ENCODE measurements around the gene DGKA.

Gene DGKA

GRCh38 chr12:55942577-55943136 lies 11.7 kb downstream of the DGKA start:
- TF ChIP-seq RARB (CRISPR knock-in tag; IDR thresholded peaks at IDR 0.05) (no peak), SNAI2 (CRISPR knock-in tag; IDR thresholded peaks at IDR 0.05) (no peak), ARNTL (CRISPR knock-in tag; IDR thresholded peaks at IDR 0.05; ENCODE audit: borderline replicate concordance, low read depth) (no peak), OSR1 (CRISPR knock-in tag; IDR thresholded peaks at IDR 0.05) (no peak), CSDC2 (CRISPR knock-in tag; IDR thresholded peaks at IDR 0.05) (no peak), ISL1 (CRISPR knock-in tag; IDR thresholded peaks at IDR 0.05) (no peak), ESRRG (CRISPR knock-in tag; IDR thresholded peaks at IDR 0.05) (no peak), ZNF8 (CRISPR knock-in tag; IDR thresholded peaks at IDR 0.05) (no peak), CREB5 (CRISPR knock-in tag; IDR thresholded peaks at IDR 0.05; ENCODE audit: low read depth) (no peak), TCF4 (CRISPR knock-in tag; IDR thresholded peaks at IDR 0.05; ENCODE audit: borderline replicate concordance) (no peak), PPARA (CRISPR knock-in tag; IDR thresholded peaks at IDR 0.05; ENCODE audit: borderline replicate concordance) (no peak), TOX (CRISPR knock-in tag; IDR thresholded peaks at IDR 0.05; ENCODE audit: borderline replicate concordance) (no peak), ZNF565 (CRISPR knock-in tag; conservative IDR thresholded peaks at IDR 0.05; ENCODE audit: low read depth) (no peak), ZNF70 (CRISPR knock-in tag; IDR thresholded peaks at IDR 0.05) (no peak), TSHZ2 (CRISPR knock-in tag; IDR thresholded peaks at IDR 0.05) (no peak), ZFP3 (CRISPR knock-in tag; IDR thresholded peaks at IDR 0.05) (no peak)
- TF ChIP-seq, protein P1, sequence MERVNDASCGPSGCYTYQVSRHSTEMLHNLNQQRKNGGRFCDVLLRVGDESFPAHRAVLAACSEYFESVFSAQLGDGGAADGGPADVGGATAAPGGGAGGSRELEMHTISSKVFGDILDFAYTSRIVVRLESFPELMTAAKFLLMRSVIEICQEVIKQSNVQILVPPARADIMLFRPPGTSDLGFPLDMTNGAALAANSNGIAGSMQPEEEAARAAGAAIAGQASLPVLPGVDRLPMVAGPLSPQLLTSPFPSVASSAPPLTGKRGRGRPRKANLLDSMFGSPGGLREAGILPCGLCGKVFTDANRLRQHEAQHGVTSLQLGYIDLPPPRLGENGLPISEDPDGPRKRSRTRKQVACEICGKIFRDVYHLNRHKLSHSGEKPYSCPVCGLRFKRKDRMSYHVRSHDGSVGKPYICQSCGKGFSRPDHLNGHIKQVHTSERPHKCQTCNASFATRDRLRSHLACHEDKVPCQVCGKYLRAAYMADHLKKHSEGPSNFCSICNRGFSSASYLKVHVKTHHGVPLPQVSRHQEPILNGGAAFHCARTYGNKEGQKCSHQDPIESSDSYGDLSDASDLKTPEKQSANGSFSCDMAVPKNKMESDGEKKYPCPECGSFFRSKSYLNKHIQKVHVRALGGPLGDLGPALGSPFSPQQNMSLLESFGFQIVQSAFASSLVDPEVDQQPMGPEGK (CRISPR knock-in tag; IDR thresholded peaks at IDR 0.05; ENCODE audit: borderline replicate concordance) = no peak
- ATAC-seq = no peak

DNA sequence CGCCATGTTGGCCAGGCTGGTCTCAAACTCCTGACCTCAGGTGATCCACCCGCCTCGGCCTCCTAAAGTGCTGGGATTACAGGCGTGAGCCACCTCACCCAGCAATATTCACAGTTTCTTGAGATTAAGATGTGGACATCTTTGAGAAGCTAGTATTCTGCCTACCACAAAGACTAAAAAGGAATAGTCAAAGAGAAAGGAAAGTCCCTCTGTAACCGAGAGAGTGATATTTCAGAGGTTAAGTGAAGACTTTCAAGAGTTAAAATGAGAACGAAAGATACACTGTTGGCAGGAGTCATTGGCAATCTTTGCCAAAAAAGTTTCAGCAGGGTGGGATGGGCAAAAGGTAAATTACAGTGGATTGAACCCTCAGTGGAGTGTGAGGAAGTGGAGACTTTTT lies 15.6 kb downstream of the DGKA start:
- TF ChIP-seq, protein P1 (CRISPR knock-in tag; IDR thresholded peaks at IDR 0.05; ENCODE audit: borderline replicate concordance) = no peak
- no peak for TF ChIP-seq RARB (CRISPR knock-in tag; IDR thresholded peaks at IDR 0.05)
- TF ChIP-seq CREB5 (CRISPR knock-in tag; IDR thresholded peaks at IDR 0.05; ENCODE audit: low read depth) = no peak
- no peak for TF ChIP-seq TOX (CRISPR knock-in tag; IDR thresholded peaks at IDR 0.05; ENCODE audit: borderline replicate concordance)
- TF ChIP-seq POU6F1 (CRISPR knock-in tag; IDR thresholded peaks at IDR 0.05; ENCODE audit: borderline replicate concordance, low read depth) = no peak
- no peak for TF ChIP-seq ZNF70 (CRISPR knock-in tag; IDR thresholded peaks at IDR 0.05)
- no peak for ATAC-seq

DNA sequence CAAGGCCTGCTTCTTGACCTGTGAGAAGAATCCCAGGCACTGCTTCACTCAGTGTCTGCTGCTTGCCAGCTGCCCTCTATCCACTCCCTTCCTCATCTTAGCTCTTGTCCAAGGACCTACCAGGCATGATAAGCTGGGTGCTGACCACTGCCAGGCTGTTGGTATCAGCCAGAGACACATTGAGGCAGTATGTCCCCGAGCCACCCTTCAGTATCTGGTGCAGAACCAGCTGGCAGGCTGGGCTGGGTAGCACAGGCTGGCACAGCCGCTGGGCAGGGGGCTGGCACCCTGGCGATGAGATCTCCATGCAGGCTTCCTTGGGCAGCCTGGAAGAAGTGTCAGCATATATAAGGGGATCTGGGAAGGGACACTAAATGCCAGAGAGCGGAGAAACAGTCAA lies 24.4 kb downstream of the DGKA start:
- ATAC-seq = no peak
- TF ChIP-seq BACH2 (CRISPR knock-in tag; IDR thresholded peaks at IDR 0.05; ENCODE audit: borderline replicate concordance) (no peak), PPARA (CRISPR knock-in tag; IDR thresholded peaks at IDR 0.05; ENCODE audit: borderline replicate concordance) (no peak), ZNF70 (CRISPR knock-in tag; IDR thresholded peaks at IDR 0.05) (no peak), CREB5 (CRISPR knock-in tag; IDR thresholded peaks at IDR 0.05; ENCODE audit: low read depth) (no peak), ZNF565 (CRISPR knock-in tag; conservative IDR thresholded peaks at IDR 0.05; ENCODE audit: low read depth) (no peak), TCF4 (CRISPR knock-in tag; IDR thresholded peaks at IDR 0.05; ENCODE audit: borderline replicate concordance) (no peak), ZFP3 (CRISPR knock-in tag; IDR thresholded peaks at IDR 0.05) (no peak), GLIS3 (CRISPR knock-in tag; IDR thresholded peaks at IDR 0.05) (no peak), CSDC2 (CRISPR knock-in tag; IDR thresholded peaks at IDR 0.05) (no peak), CSRNP3 (CRISPR knock-in tag; IDR thresholded peaks at IDR 0.05) (no peak), OSR1 (CRISPR knock-in tag; IDR thresholded peaks at IDR 0.05) (no peak), ESRRG (CRISPR knock-in tag; IDR thresholded peaks at IDR 0.05) (no peak), ZFP30 (CRISPR knock-in tag; IDR thresholded peaks at IDR 0.05) (no peak)
